ENCODE results near the gene ZSCAN23.
A peak's percentile ranks its signal among the peaks of the same experiment; 100 is the strongest.

- TF ChIP-seq POLR2A (IDR thresholded peaks at IDR 0.05) (peak in 2 of 4 donors; percentile 13 to 48), EP300 (IDR thresholded peaks at IDR 0.05) (no peak), POLR2AphosphoS5 (IDR thresholded peaks at IDR 0.05) (peak; percentile 4 to 48)
Measured at GRCh38 chr6:28399350-28400121, 43.8 kb downstream of the ZSCAN23 start, which contains the start of gene ZSCAN12.

Measured in upper lobe of left lung (tissue), 4 donors.